Pancreas (tissue), 10 donors: ENCODE measurements around the gene NAA30. TPM values are rescaled to one million over a fixed set of nuclear protein-coding genes. Genes with fewer than 3 reads are reported as not detected.

Experiments
- ATAC-seq, 4 donors: fragments of 200-7000 bp; cut with Tn5 transposase; one replicate each; pipeline versions ENCODE4 v1.8.0 to v1.9.1; 2020; ENCODE audit warnings: mild to moderate bottlenecking in 4 of 4, moderate library complexity in 4 of 4
- DNase-seq, 6 donors: peaks; one replicate each; pipeline ENCODE4 v3.0.0-alpha.2; 2020
- FAIRE-seq: peaks from 2 replicates; lab custom pipeline; 2012; peaks lifted over from hg19 to GRCh38; lab: Jason Lieb, UNC
- H3K27ac ChIP-seq, 4 donors: fragments of 200-600 bp; sonication (generic); 1 replicate in 3 of 4; 2 replicates in 1 of 4; pipeline versions ENCODE4 v1.5.0 to v1.8.0; 2020
- H3K27me3 ChIP-seq, 4 donors: fragments of 200-600 bp; one replicate each; pipeline ENCODE4 v1.8.0; 2021
- H3K36me3 ChIP-seq, 3 donors: fragments of 200-600 bp; sonication (generic) in 1 of 3; one replicate each; pipeline versions ENCODE4 v1.5.0 to v1.8.0; 2020 to 2021
- H3K4me1 ChIP-seq, 3 donors: fragments of 200-600 bp; one replicate each; pipeline ENCODE4 v1.8.0; 2021
- H3K4me3 ChIP-seq, 4 donors: fragments of 200-600 bp; sonication (generic) in 2 of 4; one replicate each; pipeline versions ENCODE4 v1.5.0 to v1.8.0; 2020 to 2021
- H3K9me3 ChIP-seq, 4 donors: fragments of 200-600 bp; one replicate each; pipeline ENCODE4 v1.8.0; 2021
- CTCF ChIP-seq, 4 donors: fragments of 200-600 bp; sonication (generic) in 3 of 4; IDR thresholded peaks; one replicate each; pipeline versions ENCODE4 v1.5.0 to v1.8.0; 2021; ENCODE audit warnings: antibody characterized with exemption in 4 of 4
- WGBS, 2 donors: extraction: QIAGEN DNeasy Blood & Tissue Kit; methylation state at CpG; one replicate each; pipeline ENCODE4 v1.1.7; 2013; 5-methylcytosine and 5-hydroxymethylcytosine counted together
- intact Hi-C, 3 donors: fragments of 100-400 bp; cut with DNase I; formaldehyde crosslinking; loops; one replicate each; pipeline versions ENCODE4 v1.11.1 to v1.14.2; 2022
- polyA plus RNA-seq, 2 donors: library from polyadenylated mRNA; stranded (reverse); fragments of 200-250 nt; gene quantifications; one replicate each; pipeline ENCODE4 v1.2.3, GENCODE V29; 2013
- total RNA-seq, 6 donors: library from RNA; stranded (reverse); fragmentation: NEBNext Ultra II Directional in 4 of 6; extraction: Animal tissue kit (Norgen Biotek cat#: 25700) in 4 of 6; gene quantifications; one replicate each; pipeline versions ENCODE4 v1.2.1 to v1.2.4, GENCODE V29; 2021 to 2023
- donor health status: healthy with polysubstance abuse.
- donor health status: DM: no; HTN: no; CAD: no; lungs with moderate emphysema.
- donor health status: DM: no; HTN: no; CAD: no.
- donor health status: control.
- donor health status: control.
- donor health status: Bipolar disorder and iron deficiency.
- donor health status: DM: yes; HTN: yes; CAD: no.
- donor health status: DM: no; HTN: no; CAD: no.
- donor health status: DM: no; HTN: no; CAD: no.
- donor health status: DM: yes; HTN: yes; CAD: no.

NAA30 gene
- total and polyA plus RNA-seq, 8 donors, result 1.9 to 11.0 (median 7.5) TPM

- peaks cover 0 to 10% (median 2%) of the 10 kb centered on the region in 3 donors for H3K4me1 ChIP-seq
- ATAC-seq (no peak), FAIRE-seq (no peak)
Observed at GRCh38 chr14:57388067-57388466, 2.3 kb upstream of the NAA30 start.

GRCh38 chr14:57389646-57390036 lies 745 bp upstream of the NAA30 start:
- no peaks in the 10 kb centered on the region for H3K36me3 ChIP-seq
- DNase-seq (peak in 2 of 6 donors; percentile 6 to 23), FAIRE-seq (no peak), ATAC-seq (peak; percentile 4 to 17 (median 8))
- peak overlapping the region; percentile 79 to 89 (median 83) for H3K4me3 ChIP-seq
- peak overlapping the region; percentile 65 to 87 (median 78) for H3K27ac ChIP-seq
- no peaks in the 10 kb centered on the region for H3K9me3 ChIP-seq
- intact Hi-C loops, result no loop called here
- no peaks in the 10 kb centered on the region for H3K27me3 ChIP-seq
- no peak for TF ChIP-seq CTCF (IDR thresholded peaks at IDR 0.05)
- WGBS, 2 donors, result 21 to 26% methylated on average over 5 of the region's 5 CpGs
- H3K4me1 ChIP-seq, result peaks cover 0 to 16% (median 9%) of the 10 kb centered on the region in 3 donors

More at GRCh38 chr14:57388067-57388466, 2.3 kb upstream of the NAA30 start:
- Histone ChIP-seq H3K27ac (no peak overlapping the region), H3K27me3 (no peaks in the 10 kb centered on the region), H3K4me3 (no peak overlapping the region), H3K9me3 (no peaks in the 10 kb centered on the region), H3K36me3 (no peaks in the 10 kb centered on the region)
- no peak for TF ChIP-seq CTCF (IDR thresholded peaks at IDR 0.05)
- no peak for DNase-seq
- intact Hi-C loops, result no loop called here

GRCh38 chr14:57390806-57391516 lies 575 bp downstream of the NAA30 start:
- peak; percentile 52 to 74 (median 65) for ATAC-seq
- Histone ChIP-seq H3K4me1 (peaks cover 0 to 16% (median 15%) of the 10 kb centered on the region in 3 donors), H3K36me3 (no peaks in the 10 kb centered on the region), H3K4me3 (peak overlapping the region; percentile 79 to 89 (median 83)), H3K27me3 (no peaks in the 10 kb centered on the region), H3K9me3 (no peaks in the 10 kb centered on the region), H3K27ac (peak overlapping the region; percentile 65 to 87 (median 78))
- no peak for FAIRE-seq
- 0 to 1% methylated on average over 67 to 71 of the region's 71 CpGs for WGBS, 2 donors
- TF ChIP-seq CTCF (IDR thresholded peaks at IDR 0.05), result no peak
- intact Hi-C loops, result no loop called here
- DNase-seq, result peak; percentile 31 to 81 (median 50)

GRCh38 chr14:57391517-57392195 lies 1.3 kb downstream of the NAA30 start:
- Histone ChIP-seq H3K4me3 (peak overlapping the region; percentile 79 to 89 (median 83)), H3K27me3 (no peaks in the 10 kb centered on the region), H3K4me1 (peaks cover 0 to 16% (median 15%) of the 10 kb centered on the region in 3 donors), H3K27ac (peak overlapping the region in 3 of 4 donors; percentile 65 to 87 (median 74)), H3K36me3 (no peaks in the 10 kb centered on the region), H3K9me3 (no peaks in the 10 kb centered on the region)
- TF ChIP-seq CTCF (IDR thresholded peaks at IDR 0.05), result no peak
- intact Hi-C loops, result no loop called here
- DNase-seq (no peak), ATAC-seq (peak in 1 of 4 donors; percentile 13), FAIRE-seq (no peak)
- 5% methylated on average over 23 of the region's 23 CpGs for WGBS, 2 donors
